HepG2 (cell line): Measurements from ENCODE around the gene METTL25. TPM values are rescaled to one million over a fixed set of nuclear protein-coding genes. Genes with fewer than 3 reads are reported as not detected.

Source experiments
- CTCF ChIP-seq: sonication (generic); formaldehyde crosslinking; IDR thresholded peaks from 2 replicates; pipeline ENCODE4 v1.5.0; 2020; ENCODE audit warnings: mild to moderate bottlenecking, missing genetic modification reagents, moderate library complexity
- GMEB1 ChIP-seq: sonication (generic); formaldehyde crosslinking; IDR thresholded peaks from 2 replicates; pipeline ENCODE4 v1.5.1; 2020; ENCODE audit warnings: missing genetic modification reagents, mild to moderate bottlenecking, borderline replicate concordance
- HCFC1 ChIP-seq: fragments of 150-350 bp; IDR thresholded peaks from 2 replicates; pipeline ENCODE4 v1.6.1; 2014; ENCODE audit warnings: low read depth, low read length
- IRF2 ChIP-seq: IDR thresholded peaks from 2 replicates; pipeline ENCODE4 v1.6.1; 2018; ENCODE audit warnings: missing genetic modification reagents, missing compliant biosample characterization
- KLF6 ChIP-seq: IDR thresholded peaks from 2 replicates; pipeline ENCODE4 v1.8.0; 2016; ENCODE audit warnings: missing biosample characterization, missing genetic modification reagents
- MTF2 ChIP-seq: sonication (generic); formaldehyde crosslinking; IDR thresholded peaks from 2 replicates; pipeline ENCODE4 v1.5.0; 2020; ENCODE audit warnings: missing genetic modification reagents, borderline replicate concordance
- MYPOP ChIP-seq: sonication (generic); formaldehyde crosslinking; IDR thresholded peaks from 2 replicates; pipeline ENCODE4 v1.8.1; 2023; ENCODE audit warnings: mild to moderate bottlenecking, moderate library complexity, missing genetic modification reagents
- NR2C2 ChIP-seq: sonication (generic); formaldehyde crosslinking; IDR thresholded peaks from 2 replicates; pipeline ENCODE4 v1.4.0; 2020; ENCODE audit warnings: missing genetic modification reagents, mild to moderate bottlenecking, moderate library complexity, borderline replicate concordance
- PAXIP1 ChIP-seq: sonication (generic); formaldehyde crosslinking; conservative IDR thresholded peaks from 2 replicates; pipeline ENCODE4 v1.4.0; 2020; ENCODE audit warnings: mild to moderate bottlenecking, missing genetic modification reagents, moderate library complexity
- POLR2A ChIP-seq, 2 experiments: IDR thresholded peaks; 2 replicates each; pipeline ENCODE4 v1.6.1; 2011; ENCODE audit warnings: low read depth in 2 of 2, low read length in 2 of 2, mild to moderate bottlenecking in 1 of 2, moderate library complexity in 1 of 2; ENCODE audit not compliant: insufficient read depth in 1 of 2
- RNF2 ChIP-seq: fragments of 450-650 bp; conservative IDR thresholded peaks from 2 replicates; pipeline ENCODE4 v1.6.1; 2016; ENCODE audit warnings: low read depth
- SNAPC5 ChIP-seq: sonication (generic); formaldehyde crosslinking; IDR thresholded peaks from 2 replicates; pipeline ENCODE4 v1.8.1; 2023; ENCODE audit warnings: mild to moderate bottlenecking, missing genetic modification reagents, borderline replicate concordance
- SP1 ChIP-seq, 2 experiments: fragments of 450-650 bp in 1 of 2; sonication (generic) in 1 of 2; formaldehyde crosslinking in 1 of 2; IDR thresholded peaks; 2 replicates each; pipeline versions ENCODE4 v1.4.0 to v1.6.1; 2016 to 2020; ENCODE audit warnings: missing genetic modification reagents in 1 of 2
- TCF12 ChIP-seq, 2 experiments: fragments of 450-650 bp in 1 of 2; sonication (generic) in 1 of 2; formaldehyde crosslinking in 1 of 2; IDR thresholded peaks; 2 replicates each; pipeline versions ENCODE4 v1.6.1 to v1.8.0; 2017 to 2022; ENCODE audit warnings: antibody characterized with exemption in 1 of 2, mild to moderate bottlenecking in 1 of 2, missing genetic modification reagents in 1 of 2, moderate library complexity in 1 of 2
- ZNF367 ChIP-seq: sonication (generic); formaldehyde crosslinking; IDR thresholded peaks from 2 replicates; pipeline ENCODE4 v1.4.0; 2020; ENCODE audit warnings: missing genetic modification reagents, borderline replicate concordance
- ZNF660 ChIP-seq: sonication (generic); formaldehyde crosslinking; IDR thresholded peaks from 2 replicates; pipeline ENCODE4 v1.5.1; 2020; ENCODE audit warnings: mild to moderate bottlenecking, low read depth, missing genetic modification reagents, borderline replicate concordance
- ZNF816 ChIP-seq: sonication (generic); formaldehyde crosslinking; IDR thresholded peaks from 2 replicates; pipeline ENCODE4 v1.8.0; 2022; ENCODE audit warnings: missing genetic modification reagents, mild to moderate bottlenecking, borderline replicate concordance
- ZNF891 ChIP-seq: sonication (generic); formaldehyde crosslinking; IDR thresholded peaks from 2 replicates; pipeline ENCODE4 v1.5.0; 2020; ENCODE audit warnings: mild to moderate bottlenecking, missing genetic modification reagents
- polyA plus RNA-seq, 8 experiments: library from polyadenylated mRNA; depleted of rRNA in 3 of 8; stranded (reverse) in 7 of 8; unstranded in 1 of 8; fragments of >200 nt; fragmentation: Illumina TruSeq in 4 of 8; extraction: Trizol in 4 of 8; gene quantifications; 2 replicates each; pipeline versions ENCODE4 v1.2.1 to v1.2.3, GENCODE V29; 2011 to 2016; ENCODE audit warnings: low read depth in 4 of 8, missing spikeins in 1 of 8, mixed read lengths in 1 of 8; ENCODE audit not compliant: insufficient read depth in 1 of 8
- total RNA-seq, 5 experiments: library from RNA; depleted of rRNA; stranded (reverse); fragments of >200 nt; fragmentation: Illumina TruSeq; extraction: Trizol; gene quantifications; 2 replicates each; pipeline ENCODE4 v1.2.3, GENCODE V29; 2016; ENCODE audit warnings: low read depth in 1 of 5

The METTL25 gene
- total and polyA plus RNA-seq, 2 of the 13 experiments (the other 11 are each of a cell fraction or from before 2014, with no cell fraction given), result 2.2 to 7.8 TPM

- TF ChIP-seq MYPOP (CRISPR knock-in tag) (peak; percentile 91), GMEB1 (CRISPR knock-in tag) (peak; percentile 89; the same call in 1 of the 2 replicates), NR2C2 (peak; percentile 90), SNAPC5 (CRISPR knock-in tag) (no peak; the same call in 1 of the 2 replicates), KLF6 (CRISPR knock-in tag) (peak; percentile 87), ZNF816 (CRISPR knock-in tag) (peak; percentile 59; the same call in 1 of the 2 replicates), ZNF367 (CRISPR knock-in tag) (0 out of 2 replicates have a peak, but pooled peaks have one; percentile 38), ZNF891 (CRISPR knock-in tag) (peak; percentile 92), TCF12 (IDR thresholded peaks at IDR 0.05) (no peak), TCF12 (CRISPR knock-in tag; IDR thresholded peaks at IDR 0.05) (no peak), IRF2 (peak; percentile 99), ZNF660 (CRISPR knock-in tag) (no peak), MTF2 (CRISPR knock-in tag) (peak; percentile 94; the same call in 1 of the 2 replicates), PAXIP1 (CRISPR knock-in tag) (peak; percentile 58), RNF2 (0 out of 2 replicates have a peak, but pooled peaks have one; percentile 71), SP1 (IDR thresholded peaks at IDR 0.05) (no peak), SP1 (CRISPR knock-in tag; IDR thresholded peaks at IDR 0.05) (peak; percentile 74), HCFC1 (peak; percentile 93), POLR2A (IDR thresholded peaks at IDR 0.05; ENCODE audit: insufficient read depth in 1 of 2, low read depth in 2 of 2, low read length in 2 of 2) (peak; percentile 89 to 90), CTCF (CRISPR knock-in tag) (peak; percentile 93)
Observed at GRCh38 chr12:82358200-82359114, at the start of gene METTL25, which contains the start of gene CCDC59 (continued).
